ENCODE measurements around the gene CERS2.

The CERS2 gene

GRCh38 chr1:150974580-150975478, at the start of gene CERS2:
Gene CERS2 (minus strand): TSS chr1:150974835. CDS start chr1:150969090, 5,745 bp downstream.
- no peak for DNase-seq

- DNase-seq, result no peak
These were observed 38.9 kb upstream of the CERS2 start for GRCh38 chr1:151013518-151013917.

- DNase-seq, result no peak
These were observed 38.2 kb upstream of the CERS2 start for GRCh38 chr1:151012684-151013471.

- DNase-seq, result no peak
These were observed 36.7 kb upstream of the CERS2 start for GRCh38 chr1:151011154-151011850.

GRCh38 chr1:151010346-151010726, 35.7 kb upstream of the CERS2 start:
- DNase-seq, result no peak

- no peak for DNase-seq
These were observed 35.2 kb upstream of the CERS2 start for GRCh38 chr1:151009674-151010345.

GRCh38 chr1:151009206-151009587, 34.6 kb upstream of the CERS2 start:
- no peak for DNase-seq

GRCh38 chr1:151008244-151009205, 33.9 kb upstream of the CERS2 start, which contains the start of gene PRUNE1:
Gene PRUNE1 (plus strand): TSS chr1:151008449. CDS start chr1:151008633, 184 bp downstream.
- DNase-seq, result peak; percentile 49

GRCh38 chr1:151007853-151008243, 33.2 kb upstream of the CERS2 start:
- no peak for DNase-seq

GRCh38 chr1:151006327-151007052, 31.9 kb upstream of the CERS2 start, which contains the start of gene MINDY1:
Gene MINDY1 (minus strand): TSS chr1:151006902. CDS start chr1:151002617, 4,285 bp downstream.
- DNase-seq, result peak; percentile 40

- no peak for DNase-seq
These were observed 31.2 kb upstream of the CERS2 start for GRCh38 chr1:151005729-151006319.

GRCh38 chr1:151003180-151003579, 28.5 kb upstream of the CERS2 start:
- DNase-seq, result no peak

GRCh38 chr1:151002611-151003010, 28.0 kb upstream of the CERS2 start:
- DNase-seq, result no peak

GRCh38 chr1:151002051-151002450, 27.4 kb upstream of the CERS2 start:
- DNase-seq, result no peak

- DNase-seq, result no peak
These were observed 27.0 kb upstream of the CERS2 start for GRCh38 chr1:151001602-151002001.

GRCh38 chr1:151000408-151000807, 25.8 kb upstream of the CERS2 start:
- no peak for DNase-seq

GRCh38 chr1:150999926-151000325, 25.3 kb upstream of the CERS2 start:
- no peak for DNase-seq

- no peak for DNase-seq
These were observed 24.5 kb upstream of the CERS2 start for GRCh38 chr1:150999051-150999674.

GRCh38 chr1:150997949-150998348, 23.3 kb upstream of the CERS2 start:
- DNase-seq, result no peak
